Hepatocyte (in vitro differentiated cells): Measurements from ENCODE around the gene TOR1AIP2. TPM values are rescaled to one million over a fixed set of nuclear protein-coding genes. Genes with fewer than 3 reads are reported as not detected.

Experiments
- DNase-seq: peaks from one replicate; pipeline ENCODE4 v3.0.0-alpha.2; 2016; ENCODE audit warnings: low spot score
- H2AFZ ChIP-seq: fragments of 200-600 bp; sonication (generic); 2 replicates; pipeline ENCODE4 v1.6.0; 2016; ENCODE audit warnings: antibody characterized with exemption, mild to moderate bottlenecking
- H3K27ac ChIP-seq: fragments of 200-600 bp; sonication (generic); 2 replicates; pipeline ENCODE4 v1.5.1; 2016; ENCODE audit warnings: mild to moderate bottlenecking
- H3K27me3 ChIP-seq: fragments of 200-600 bp; sonication (generic); 2 replicates; pipeline ENCODE4 v1.6.1; 2016
- H3K36me3 ChIP-seq: fragments of 200-600 bp; sonication (generic); replicated peaks from 2 replicates; pipeline ENCODE4 v1.5.1; 2016; ENCODE audit warnings: low read depth; ENCODE audit not compliant: insufficient read depth
- H3K4me1 ChIP-seq: fragments of 200-600 bp; sonication (generic); 2 replicates; pipeline ENCODE4 v1.5.1; 2016; ENCODE audit warnings: mild to moderate bottlenecking, moderate library complexity; ENCODE audit not compliant: insufficient read depth
- H3K4me2 ChIP-seq: fragments of 200-600 bp; sonication (generic); 2 replicates; pipeline ENCODE4 v1.6.0; 2016
- H3K4me3 ChIP-seq: fragments of 200-600 bp; sonication (generic); 2 replicates; pipeline ENCODE4 v1.5.1; 2016; ENCODE audit warnings: mild to moderate bottlenecking
- H3K79me2 ChIP-seq: fragments of 200-600 bp; sonication (generic); 2 replicates; pipeline ENCODE4 v1.6.0; 2017; ENCODE audit warnings: mild to moderate bottlenecking
- H3K9me2 ChIP-seq: fragments of 200-600 bp; sonication (generic); replicated peaks from 2 replicates; pipeline ENCODE4 v1.6.0; 2017; ENCODE audit warnings: mild to moderate bottlenecking; ENCODE audit not compliant: insufficient read depth
- H3K9me3 ChIP-seq: fragments of 200-600 bp; sonication (generic); 2 replicates; pipeline ENCODE4 v1.5.1; 2016; ENCODE audit warnings: low read depth, mild to moderate bottlenecking
- H4K20me1 ChIP-seq: fragments of 200-600 bp; sonication (generic); 2 replicates; pipeline ENCODE4 v1.6.0; 2016; ENCODE audit warnings: mild to moderate bottlenecking; ENCODE audit not compliant: insufficient read depth, poor library complexity, severe bottlenecking
- EZH2 ChIP-seq: fragments of 200-600 bp; sonication (generic); IDR thresholded peaks from 2 replicates; pipeline ENCODE4 v1.6.1; 2016; ENCODE audit warnings: antibody characterized with exemption, mild to moderate bottlenecking, borderline replicate concordance
- EZH2phosphoT487 ChIP-seq: fragments of 200-600 bp; sonication (generic); IDR thresholded peaks from one replicate; pipeline ENCODE4 v1.6.1; 2018; ENCODE audit warnings: antibody characterized with exemption, mild to moderate bottlenecking, low read depth, moderate library complexity; ENCODE audit not compliant: unreplicated experiment, severe bottlenecking
- WGBS: methylation state at CpG from one replicate; pipeline ENCODE4 v1.1.6; 2016; ENCODE audit warnings: low lambda C conversion rate; ENCODE audit errors: missing lambda C conversion rate; 5-methylcytosine and 5-hydroxymethylcytosine counted together
- polyA plus RNA-seq: library from polyadenylated mRNA; unstranded; fragments of >200 nt; fragmentation: Nextera tagmentation; extraction: Ambion mirVana; gene quantifications from 2 replicates; pipeline ENCODE4 v1.2.1, GENCODE V29; 2016
- total RNA-seq: library from RNA; depleted of rRNA; stranded (reverse); fragments of >200 nt; gene quantifications from 2 replicates; pipeline ENCODE4 v1.2.3, GENCODE V29; 2014
- TF ChIP-seq, protein P1 (sequence below): fragments of 200-600 bp; sonication (generic); IDR thresholded peaks from 2 replicates; pipeline ENCODE4 v1.5.1; 2016; ENCODE audit warnings: antibody characterized with exemption, mild to moderate bottlenecking; ENCODE audit not compliant: poor library complexity

The TOR1AIP2 gene
- total and polyA plus RNA-seq, 2 experiments from 2014 or later, result 36.6 to 158 TPM

DNA sequence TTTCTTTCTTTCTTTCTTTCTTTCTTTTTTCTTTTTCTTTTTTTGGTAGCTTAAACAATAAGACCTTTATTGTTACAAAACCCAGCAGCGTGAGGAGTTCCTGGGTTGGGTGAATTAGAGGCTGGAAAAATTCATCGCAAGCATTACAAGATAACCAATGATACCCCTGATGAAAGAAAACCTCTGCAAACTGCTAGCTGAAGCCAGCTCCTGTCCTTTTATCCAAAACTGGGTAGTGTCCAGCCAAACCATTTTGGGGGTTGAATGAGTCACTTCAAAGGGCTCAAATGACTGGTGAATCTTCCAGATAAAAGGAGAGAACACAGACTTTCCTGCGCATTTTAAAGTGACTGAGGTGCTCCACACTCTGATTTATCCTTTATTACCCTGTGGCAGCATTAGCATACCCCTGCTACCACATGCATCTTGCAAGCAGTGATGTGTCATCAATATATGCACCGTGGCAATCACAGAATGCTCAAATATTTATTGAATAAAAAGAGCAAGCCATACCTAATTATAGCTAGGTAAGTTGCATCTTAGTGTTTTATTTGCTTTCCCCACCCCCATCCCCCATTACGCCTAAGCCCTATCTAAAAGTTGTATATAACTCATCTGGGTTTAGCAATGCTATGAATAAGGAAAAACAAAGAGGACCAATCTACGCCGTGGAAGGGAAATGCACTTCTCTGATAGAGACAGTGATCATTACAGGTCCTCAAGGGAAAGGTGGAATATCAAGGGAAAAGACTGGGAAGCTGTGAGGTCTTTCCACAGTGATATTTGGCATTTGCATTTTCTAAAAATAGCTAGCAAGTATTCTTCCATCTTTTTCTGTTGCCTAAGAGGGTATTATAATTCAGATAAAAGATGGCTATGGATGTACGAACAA lies 44.6 kb upstream of the TOR1AIP2 start:
- no peaks in the 10 kb centered on the region for H4K20me1 ChIP-seq
- no peak for DNase-seq

DNA sequence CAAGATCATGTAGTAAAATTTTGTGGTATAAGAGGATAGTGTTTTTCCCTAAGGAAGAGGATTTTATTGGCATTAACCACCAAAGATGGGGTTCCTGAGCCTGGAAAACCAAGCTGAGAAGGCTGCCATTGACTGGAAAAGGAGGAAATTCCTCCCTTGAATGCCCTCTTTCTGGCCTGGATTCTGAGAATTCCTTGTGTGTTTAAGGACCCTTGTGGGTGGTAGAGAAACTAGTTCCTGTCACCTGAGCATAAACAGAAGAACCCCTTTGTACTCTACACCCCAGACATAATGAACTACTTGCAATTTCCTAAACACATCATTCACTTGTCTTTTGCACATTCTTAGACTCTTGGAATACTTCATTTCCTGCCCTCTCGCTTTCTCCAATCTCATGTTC lies 43.9 kb upstream of the TOR1AIP2 start:
- Histone ChIP-seq H3K9me3 (no peaks in the 10 kb centered on the region), H4K20me1 (no peaks in the 10 kb centered on the region), H3K36me3 (no peaks in the 10 kb centered on the region), H3K79me2 (no peaks in the 10 kb centered on the region), H3K27ac (no peak overlapping the region), H3K4me3 (no peak overlapping the region), H3K4me1 (no peaks in the 10 kb centered on the region), H3K9me2 (no peaks in the 10 kb centered on the region), H3K27me3 (no peaks in the 10 kb centered on the region), H2AFZ (no peak overlapping the region), H3K4me2 (no peak overlapping the region)
- 84% methylated on average over 1 of the region's 1 CpG for whole genome bisulfite sequencing
- no peak for TF ChIP-seq EZH2
- TF ChIP-seq, protein P1, sequence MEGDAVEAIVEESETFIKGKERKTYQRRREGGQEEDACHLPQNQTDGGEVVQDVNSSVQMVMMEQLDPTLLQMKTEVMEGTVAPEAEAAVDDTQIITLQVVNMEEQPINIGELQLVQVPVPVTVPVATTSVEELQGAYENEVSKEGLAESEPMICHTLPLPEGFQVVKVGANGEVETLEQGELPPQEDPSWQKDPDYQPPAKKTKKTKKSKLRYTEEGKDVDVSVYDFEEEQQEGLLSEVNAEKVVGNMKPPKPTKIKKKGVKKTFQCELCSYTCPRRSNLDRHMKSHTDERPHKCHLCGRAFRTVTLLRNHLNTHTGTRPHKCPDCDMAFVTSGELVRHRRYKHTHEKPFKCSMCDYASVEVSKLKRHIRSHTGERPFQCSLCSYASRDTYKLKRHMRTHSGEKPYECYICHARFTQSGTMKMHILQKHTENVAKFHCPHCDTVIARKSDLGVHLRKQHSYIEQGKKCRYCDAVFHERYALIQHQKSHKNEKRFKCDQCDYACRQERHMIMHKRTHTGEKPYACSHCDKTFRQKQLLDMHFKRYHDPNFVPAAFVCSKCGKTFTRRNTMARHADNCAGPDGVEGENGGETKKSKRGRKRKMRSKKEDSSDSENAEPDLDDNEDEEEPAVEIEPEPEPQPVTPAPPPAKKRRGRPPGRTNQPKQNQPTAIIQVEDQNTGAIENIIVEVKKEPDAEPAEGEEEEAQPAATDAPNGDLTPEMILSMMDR, result no peak
- TF ChIP-seq EZH2phosphoT487, result no peak
- no peak for DNase-seq

More for the DNA sequence above, 44.6 kb upstream of the TOR1AIP2 start:
- Histone ChIP-seq H3K36me3 (no peaks in the 10 kb centered on the region), H2AFZ (no peak overlapping the region), H3K27ac (no peak overlapping the region), H3K4me1 (no peaks in the 10 kb centered on the region), H3K27me3 (no peaks in the 10 kb centered on the region), H3K9me3 (no peaks in the 10 kb centered on the region), H3K4me2 (no peak overlapping the region), H3K4me3 (no peak overlapping the region), H3K9me2 (no peaks in the 10 kb centered on the region), H3K79me2 (no peaks in the 10 kb centered on the region)
- 77% methylated on average over 8 of the region's 8 CpGs for WGBS
- TF ChIP-seq EZH2phosphoT487, result no peak
- no peak for TF ChIP-seq EZH2
- TF ChIP-seq, protein P1, result no peak

DNA sequence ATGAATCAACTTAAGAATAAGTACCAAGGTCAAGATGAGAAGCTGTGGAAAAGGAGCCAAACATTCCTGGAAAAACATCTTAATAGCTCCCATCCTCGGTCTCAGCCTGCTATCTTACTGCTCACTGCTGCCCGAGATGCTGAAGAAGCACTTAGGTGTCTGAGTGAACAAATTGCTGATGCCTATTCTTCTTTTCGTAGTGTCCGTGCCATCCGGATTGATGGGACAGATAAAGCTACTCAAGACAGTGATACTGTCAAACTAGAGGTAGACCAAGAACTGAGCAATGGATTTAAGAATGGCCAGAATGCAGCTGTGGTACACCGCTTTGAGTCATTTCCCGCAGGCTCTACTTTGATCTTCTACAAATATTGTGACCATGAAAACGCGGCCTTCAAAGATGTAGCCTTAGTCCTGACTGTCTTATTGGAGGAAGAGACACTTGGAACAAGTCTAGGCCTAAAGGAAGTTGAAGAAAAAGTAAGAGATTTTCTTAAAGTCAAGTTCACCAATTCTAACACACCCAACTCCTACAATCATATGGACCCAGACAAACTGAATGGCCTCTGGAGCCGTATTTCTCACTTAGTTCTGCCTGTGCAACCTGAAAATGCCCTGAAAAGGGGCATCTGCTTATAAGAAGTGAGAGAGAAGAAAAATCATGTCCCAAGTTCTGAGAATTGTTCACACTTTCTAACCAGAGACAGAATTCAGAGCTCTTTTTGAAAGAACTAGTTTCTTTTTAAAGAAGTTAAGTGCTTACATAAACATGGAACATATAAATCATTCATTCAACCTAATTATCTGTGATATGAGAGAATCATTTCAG lies 40.2 kb upstream of the TOR1AIP2 start:
- 86% methylated on average over 10 of the region's 10 CpGs for WGBS
- Histone ChIP-seq H3K27ac (no peak overlapping the region), H3K4me1 (no peaks in the 10 kb centered on the region), H3K4me2 (no peak overlapping the region), H3K36me3 (no peaks in the 10 kb centered on the region), H3K9me2 (no peaks in the 10 kb centered on the region), H2AFZ (no peak overlapping the region), H3K9me3 (no peaks in the 10 kb centered on the region), H3K4me3 (no peak overlapping the region), H4K20me1 (no peaks in the 10 kb centered on the region), H3K27me3 (no peaks in the 10 kb centered on the region), H3K79me2 (no peaks in the 10 kb centered on the region)
- DNase-seq, result no peak
- TF ChIP-seq EZH2 (no peak), EZH2phosphoT487 (no peak)
- TF ChIP-seq, protein P1, result no peak
